Panc1 (cell line): ENCODE measurements around the gene TRPM5. TPM values are rescaled to one million over a fixed set of nuclear protein-coding genes. Genes with fewer than 3 reads are reported as not detected.

Experiments
- ATAC-seq: fragments of 200-7000 bp; cut with Tn5 transposase; 2 replicates; pipeline ENCODE4 v1.9.1; 2020; ENCODE audit warnings: mild to moderate bottlenecking, moderate library complexity
- BruUV-seq: library from RNA; stranded (reverse); fragments of 400-500 nt; replicated peaks from 2 replicates; lab custom pipeline; 2021; lab: Mats Ljungman, UMichigan
- CTCF ChIA-PET: fragments of 300-600 bp; sonication (Branson Sonifier 250); formaldehyde crosslinking; loops from one replicate; lab custom pipeline; 2022; ENCODE audit warnings: antibody characterized with exemption; lab: Charles Lee
- POLR2A ChIA-PET: fragments of 300-600 bp; sonication (Branson Sonifier 250); formaldehyde crosslinking; loops from one replicate; lab custom pipeline; 2022; ENCODE audit warnings: antibody characterized with exemption; lab: Charles Lee
- DNase-seq: peaks from one replicate; pipeline ENCODE4 v3.0.0-alpha.2; 2010; ENCODE audit warnings: low read depth, low spot score
- H3K27ac ChIP-seq: 2 replicates; pipeline ENCODE4 v1.5.1; 2011; ENCODE audit warnings: mild to moderate bottlenecking, low read length, inconsistent platforms
- H3K27me3 ChIP-seq: fragments of 200-500 bp; sonication (Bioruptor generic); 2 replicates; pipeline ENCODE4 v1.6.0; 2014; ENCODE audit warnings: low read length, inconsistent platforms; ENCODE audit not compliant: control insufficient read depth, insufficient read depth
- H3K36me3 ChIP-seq: fragments of 200-500 bp; sonication (Bioruptor generic); 2 replicates; pipeline ENCODE4 v1.5.1; 2014; ENCODE audit warnings: inconsistent platforms, mild to moderate bottlenecking, low read length, moderate library complexity; ENCODE audit not compliant: control insufficient read depth, insufficient read depth
- H3K4me1 ChIP-seq: 2 replicates; pipeline ENCODE4 v1.5.1; 2011; ENCODE audit warnings: inconsistent platforms, mild to moderate bottlenecking, low read length, moderate library complexity; ENCODE audit not compliant: control insufficient read depth, insufficient read depth
- H3K4me3 ChIP-seq, 2 experiments: 2 replicates each; pipeline ENCODE4 v1.5.1; 2011 to 2012; ENCODE audit warnings: low read depth in 2 of 2, low read length in 2 of 2, mild to moderate bottlenecking in 2 of 2, inconsistent platforms in 1 of 2, moderate library complexity in 1 of 2
- H3K9me3 ChIP-seq: fragments of 200-500 bp; sonication (Bioruptor generic); 2 replicates; pipeline ENCODE4 v1.5.1; 2014; ENCODE audit warnings: low read depth, mild to moderate bottlenecking, inconsistent platforms, low read length, moderate library complexity; ENCODE audit not compliant: control insufficient read depth, insufficient read depth
- CTCF ChIP-seq: fragments of 450-650 bp; IDR thresholded peaks from 2 replicates; pipeline ENCODE4 v1.5.1; 2017; ENCODE audit warnings: mild to moderate bottlenecking
- POLR2AphosphoS5 ChIP-seq: IDR thresholded peaks from 2 replicates; pipeline ENCODE4 v1.6.1; 2012; ENCODE audit warnings: mild to moderate bottlenecking, low read depth, low read length, moderate library complexity
- REST ChIP-seq, 2 experiments: IDR thresholded peaks; 2 replicates each; pipeline ENCODE4 v1.6.1; 2011 to 2012; ENCODE audit warnings: low read depth in 2 of 2, control low read depth in 1 of 2, low read length in 1 of 2, mild to moderate bottlenecking in 1 of 2, moderate library complexity in 1 of 2; ENCODE audit not compliant: insufficient read depth in 1 of 2
- SIN3A ChIP-seq: IDR thresholded peaks from 2 replicates; pipeline ENCODE4 v1.6.1; 2012; ENCODE audit warnings: low read depth, mild to moderate bottlenecking, low read length, moderate library complexity, borderline replicate concordance; ENCODE audit not compliant: insufficient read depth
- TCF7L2 ChIP-seq: IDR thresholded peaks from 2 replicates; pipeline ENCODE4 v1.6.1; 2011; ENCODE audit warnings: mild to moderate bottlenecking, low read depth, low read length, inconsistent platforms
- in situ Hi-C: cut with HindIII; loops from 2 replicates; pipeline ENCODE4 v1.10.0; 2016; ENCODE audit warnings: low sequenced_read_pairs, low pct_unique_long_range_greater_than_20kb
- intact Hi-C: fragments of 100-400 bp; cut with micrococcal nuclease; formaldehyde crosslinking; loops from one replicate; pipeline ENCODE4 v1.10.0; 2022; ENCODE audit not compliant: unreplicated experiment
- total RNA-seq: library from RNA; stranded (reverse); gene quantifications from one replicate; pipeline ENCODE4 v1.2.1, GENCODE V29; 2021; ENCODE audit not compliant: unreplicated experiment

TRPM5 gene
- total RNA-seq, 1 experiment from 2014 or later, result 0.08 TPM

- no peak overlapping the region for H3K27ac ChIP-seq
- no peaks in the 10 kb centered on the region for H3K36me3 ChIP-seq
- in situ Hi-C loops (no loop called here), intact Hi-C loops (loop anchor here (1.0 to 5.0 kb wide), 2 partner anchors 103 to 459 kb away; partner anchors contain the start of gene CDKN1C)
- ChIA-PET POLR2A (no interaction called here), CTCF (interaction anchor here (0.9 to 1.4 kb wide), 3 partner anchors 11 to 103 kb away, joined by 3 to 15 read pairs (median 6); no protein-coding TSS in a partner anchor)
- TF ChIP-seq POLR2AphosphoS5, result no peak
- no peak for TF ChIP-seq TCF7L2
- peak; percentile 99 for TF ChIP-seq CTCF
- peak; percentile 17 for DNase-seq
- no peaks in the 10 kb centered on the region for H3K4me1 ChIP-seq
- ATAC-seq, result peak; percentile 88
- no peaks in the 10 kb centered on the region for H3K27me3 ChIP-seq
- H3K9me3 ChIP-seq, result no peaks in the 10 kb centered on the region
- H3K4me3 ChIP-seq, result no peak overlapping the region
- BruUV-seq, result no TSS peak
Observed at GRCh38 chr11:2428322-2428795, 16.0 kb downstream of the TRPM5 start.

GRCh38 chr11:2427721-2428321 lies 16.5 kb downstream of the TRPM5 start:
- H3K36me3 ChIP-seq, result no peaks in the 10 kb centered on the region
- intact Hi-C loops, result loop anchor here (1.0 to 5.0 kb wide), 2 partner anchors 103 to 459 kb away; partner anchors contain the start of gene CDKN1C
- no peak overlapping the region for H3K27ac ChIP-seq
- ATAC-seq, result peak; percentile 54
- ChIA-PET POLR2A (no interaction called here), CTCF (interaction anchor here (0.6 to 1.4 kb wide), 4 partner anchors 11 to 122 kb away, joined by 3 to 15 read pairs (median 6); no protein-coding TSS in a partner anchor)
- H3K27me3 ChIP-seq, result no peaks in the 10 kb centered on the region
- no peaks in the 10 kb centered on the region for H3K9me3 ChIP-seq
- BruUV-seq, result no TSS peak
- H3K4me3 ChIP-seq, result no peak overlapping the region
- no peak for DNase-seq
- in situ Hi-C loops, result no loop called here
- TF ChIP-seq POLR2AphosphoS5 (no peak), CTCF (0 out of 2 replicates have a peak, but pooled peaks have one; percentile 72), TCF7L2 (no peak)
- H3K4me1 ChIP-seq, result no peaks in the 10 kb centered on the region

GRCh38 chr11:2426826-2427521 lies 17.3 kb downstream of the TRPM5 start:
- no TSS peak for BruUV-seq
- Histone ChIP-seq H3K9me3 (no peaks in the 10 kb centered on the region), H3K4me3 (no peak overlapping the region), H3K27me3 (no peaks in the 10 kb centered on the region), H3K36me3 (no peaks in the 10 kb centered on the region), H3K4me1 (no peaks in the 10 kb centered on the region), H3K27ac (no peak overlapping the region)
- intact Hi-C loops, result loop anchor here (5.0 kb wide), 1 partner anchor 460 kb away; the partner anchor contains the start of gene CDKN1C
- in situ Hi-C loops, result no loop called here
- ChIA-PET CTCF (interaction anchor here (0.9 to 1.4 kb wide), 4 partner anchors 10 to 105 kb away, joined by 3 to 15 read pairs (median 6); no protein-coding TSS in a partner anchor), POLR2A (no interaction called here)
- TF ChIP-seq SIN3A, result no peak
- TF ChIP-seq POLR2AphosphoS5, result no peak
- TF ChIP-seq CTCF, result no peak
- TF ChIP-seq REST (IDR thresholded peaks at IDR 0.05; ENCODE audit: insufficient read depth in 1 of 2, low read depth in 2 of 2, low read length in 1 of 2), result no peak
- TF ChIP-seq TCF7L2, result no peak
- no peak for ATAC-seq
- DNase-seq, result no peak
